ENCODE results near the gene LBP. TPM values are rescaled to one million over a fixed set of nuclear protein-coding genes. Genes with fewer than 3 reads are reported as not detected.
"Not testable (repeated sequence)": the region's sequence is repeated elsewhere in the genome, so short reads cannot be mapped to it uniquely, and the experiment has no call there.

LBP gene
- total RNA-seq, 1 donor = not detected

DNA sequence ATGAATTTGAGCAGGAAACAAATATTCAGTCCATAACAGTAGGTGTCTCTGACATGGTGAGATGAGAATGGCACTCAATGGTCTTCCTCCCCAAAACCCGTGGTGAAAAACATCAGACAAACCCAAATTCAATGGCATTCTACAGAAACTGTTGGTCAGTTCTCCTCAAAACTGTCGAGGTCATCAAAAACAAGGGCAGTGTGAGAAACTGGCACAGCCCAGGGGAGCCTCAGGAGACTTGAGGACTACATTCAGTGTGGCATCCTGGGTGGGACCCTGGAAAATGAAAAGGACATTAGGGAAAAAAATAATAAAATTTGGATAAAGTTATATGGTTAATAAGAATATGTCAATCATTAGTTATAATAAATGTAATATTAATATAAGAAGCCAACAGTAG lies 40.6 kb downstream of the LBP start:
- no peak overlapping the region for H3K4me3 ChIP-seq (ENCODE audit: low read depth, low read length)
- no peak for DNase-seq (ENCODE audit: low read depth)
- TF ChIP-seq, protein P1, sequence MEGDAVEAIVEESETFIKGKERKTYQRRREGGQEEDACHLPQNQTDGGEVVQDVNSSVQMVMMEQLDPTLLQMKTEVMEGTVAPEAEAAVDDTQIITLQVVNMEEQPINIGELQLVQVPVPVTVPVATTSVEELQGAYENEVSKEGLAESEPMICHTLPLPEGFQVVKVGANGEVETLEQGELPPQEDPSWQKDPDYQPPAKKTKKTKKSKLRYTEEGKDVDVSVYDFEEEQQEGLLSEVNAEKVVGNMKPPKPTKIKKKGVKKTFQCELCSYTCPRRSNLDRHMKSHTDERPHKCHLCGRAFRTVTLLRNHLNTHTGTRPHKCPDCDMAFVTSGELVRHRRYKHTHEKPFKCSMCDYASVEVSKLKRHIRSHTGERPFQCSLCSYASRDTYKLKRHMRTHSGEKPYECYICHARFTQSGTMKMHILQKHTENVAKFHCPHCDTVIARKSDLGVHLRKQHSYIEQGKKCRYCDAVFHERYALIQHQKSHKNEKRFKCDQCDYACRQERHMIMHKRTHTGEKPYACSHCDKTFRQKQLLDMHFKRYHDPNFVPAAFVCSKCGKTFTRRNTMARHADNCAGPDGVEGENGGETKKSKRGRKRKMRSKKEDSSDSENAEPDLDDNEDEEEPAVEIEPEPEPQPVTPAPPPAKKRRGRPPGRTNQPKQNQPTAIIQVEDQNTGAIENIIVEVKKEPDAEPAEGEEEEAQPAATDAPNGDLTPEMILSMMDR (IDR thresholded peaks at IDR 0.05; ENCODE audit: insufficient read depth, low read length) = no peak

DNA sequence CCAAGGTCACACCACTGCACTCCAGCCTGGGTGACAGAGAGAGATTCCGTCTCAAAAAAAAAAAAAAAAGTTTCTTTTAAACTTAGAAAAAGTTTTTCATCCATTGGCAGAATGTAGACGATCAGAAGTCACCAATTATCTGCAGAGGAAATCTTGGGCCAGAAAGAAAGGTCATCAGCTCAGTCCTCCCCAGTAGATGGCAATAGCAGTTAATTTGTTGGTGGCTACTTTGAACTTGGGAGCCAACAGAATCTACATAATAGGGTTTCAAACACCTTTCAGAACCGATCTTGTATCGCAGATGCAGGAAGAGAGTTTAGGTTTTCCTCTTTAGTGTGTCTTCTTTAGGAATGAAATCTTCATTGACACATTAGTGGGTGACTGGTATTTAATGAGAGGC lies 41.7 kb downstream of the LBP start:
- no peak for DNase-seq (ENCODE audit: low read depth)
- H3K4me3 ChIP-seq (ENCODE audit: low read depth, low read length) = no peak overlapping the region
- TF ChIP-seq, protein P1 (IDR thresholded peaks at IDR 0.05; ENCODE audit: insufficient read depth, low read length) = no peak

DNA sequence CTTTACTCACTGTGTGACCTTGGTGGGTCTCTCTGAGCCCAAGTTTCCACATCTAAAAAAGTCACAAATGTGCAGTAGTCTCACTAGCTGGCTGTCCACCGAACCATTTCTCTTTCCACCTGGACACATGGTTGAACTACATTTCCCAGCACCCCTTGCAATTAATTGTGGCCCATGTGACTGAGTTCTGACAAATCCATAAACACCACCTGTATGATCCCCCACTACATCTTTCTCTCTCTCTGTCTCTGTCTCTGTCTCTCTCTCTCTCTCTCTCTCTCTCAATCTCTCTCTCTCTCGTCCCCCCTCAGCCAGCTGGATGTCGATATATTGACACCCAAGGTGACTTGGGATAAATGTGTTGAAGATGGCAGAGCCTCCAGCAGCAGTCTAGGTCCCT lies 46.1 kb downstream of the LBP start:
- H3K4me3 ChIP-seq (ENCODE audit: low read depth, low read length) = no peak overlapping the region
- TF ChIP-seq, protein P1 (IDR thresholded peaks at IDR 0.05; ENCODE audit: insufficient read depth, low read length) = no peak
- DNase-seq (ENCODE audit: low read depth) = no peak

DNA sequence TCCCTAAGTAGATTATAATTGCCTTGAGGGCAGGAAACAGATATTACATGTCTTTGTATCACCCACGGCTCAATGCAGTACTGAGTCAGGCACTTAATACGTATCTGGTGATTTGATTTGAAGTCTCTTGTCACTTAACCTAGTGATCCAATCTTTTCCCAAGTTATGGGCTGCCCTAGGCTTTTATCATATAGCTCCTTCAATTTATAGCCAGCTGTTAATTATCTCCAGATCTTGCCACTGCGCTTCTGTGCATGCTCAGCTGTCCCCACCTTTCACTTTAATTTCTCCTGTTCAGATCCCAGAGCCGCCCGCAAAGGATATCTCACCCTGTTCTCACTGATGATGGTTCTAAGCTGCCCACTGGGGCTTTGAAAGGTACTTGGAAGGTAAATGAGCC lies 47.0 kb downstream of the LBP start:
- TF ChIP-seq, protein P1 (IDR thresholded peaks at IDR 0.05; ENCODE audit: insufficient read depth, low read length) = no peak
- no peak overlapping the region for H3K4me3 ChIP-seq (ENCODE audit: low read depth, low read length)
- DNase-seq (ENCODE audit: low read depth) = no peak

DNA sequence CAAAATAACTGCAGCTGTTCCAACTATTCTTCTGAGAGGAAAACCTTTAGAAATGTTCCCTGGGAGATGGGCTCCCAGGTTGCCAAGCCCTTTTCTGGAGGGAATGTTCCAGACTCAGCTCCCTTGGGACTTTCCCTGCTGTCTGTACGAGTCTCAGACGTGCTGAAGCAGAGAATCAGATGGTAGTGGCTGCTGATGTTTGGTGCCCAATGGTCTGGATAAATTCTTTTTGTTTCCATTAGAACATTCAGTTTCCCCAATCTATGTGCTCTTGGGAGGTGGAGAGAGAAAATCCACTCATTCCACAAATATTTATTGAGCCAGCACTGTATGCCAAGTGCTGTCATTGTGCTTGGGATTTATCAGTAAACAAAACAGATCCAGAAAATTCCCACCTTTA lies 48.9 kb downstream of the LBP start:
- peak; percentile 41 for DNase-seq (ENCODE audit: low read depth)
- TF ChIP-seq, protein P1 (IDR thresholded peaks at IDR 0.05; ENCODE audit: insufficient read depth, low read length) = no peak

DNA sequence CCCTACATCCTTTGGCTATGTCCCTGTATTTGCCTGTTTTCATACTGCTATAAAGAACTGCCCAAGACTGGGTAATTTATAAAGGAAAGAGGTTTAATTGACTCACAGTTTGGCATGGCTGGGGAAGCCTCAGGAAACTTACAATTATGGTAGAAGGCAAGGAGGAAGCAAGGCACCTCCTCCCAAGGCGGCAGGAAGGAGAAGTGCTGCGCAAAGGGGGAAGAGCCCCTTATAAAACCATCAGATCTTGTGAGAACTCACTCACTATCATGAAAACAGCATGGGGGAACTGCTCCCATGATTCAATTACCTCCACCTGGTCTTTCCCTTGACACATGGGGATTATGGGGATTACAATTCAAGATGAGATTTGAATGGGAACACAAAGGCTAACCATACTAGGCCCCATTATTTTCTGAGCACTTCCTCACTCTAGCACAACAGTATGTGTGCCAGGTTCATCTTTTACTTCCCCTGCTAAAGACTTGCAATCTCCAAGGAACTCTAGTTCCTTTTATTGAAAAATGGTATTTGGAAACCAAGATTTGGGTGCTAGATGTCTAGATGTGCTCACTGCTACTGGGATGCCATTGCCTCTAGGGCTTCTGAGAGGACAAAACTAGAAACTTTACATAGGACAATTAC lies 49.6 kb downstream of the LBP start:
- not testable (repeated sequence) for DNase-seq (ENCODE audit: low read depth); H3K4me3 ChIP-seq (ENCODE audit: low read depth, low read length)

More for the DNA sequence above, 48.9 kb downstream of the LBP start:
- H3K4me3 ChIP-seq (ENCODE audit: low read depth, low read length) = no peak overlapping the region

DNA sequence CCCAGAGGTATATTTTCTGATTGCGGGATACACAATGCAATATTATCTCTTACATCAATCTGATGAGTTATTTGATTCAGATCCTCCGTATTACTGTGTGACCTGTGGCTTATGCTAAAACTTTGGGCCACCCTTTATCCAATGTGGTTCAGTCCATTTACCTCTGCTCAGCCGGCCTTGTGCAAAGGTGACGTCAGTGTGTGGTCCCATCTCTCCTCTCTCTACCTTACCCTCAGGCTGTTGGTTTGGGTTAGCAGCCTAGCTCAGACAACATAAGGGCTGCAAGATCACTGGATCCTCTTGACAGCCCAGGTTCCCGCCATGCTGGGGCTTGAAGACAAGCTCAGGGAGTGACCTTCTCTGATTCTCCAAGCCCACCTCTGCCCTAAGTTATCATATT lies 55.8 kb downstream of the LBP start:
- no peak for DNase-seq (ENCODE audit: low read depth)
- TF ChIP-seq, protein P1 (IDR thresholded peaks at IDR 0.05; ENCODE audit: insufficient read depth, low read length) = no peak

More for the DNA sequence above, 55.8 kb downstream of the LBP start:
- H3K4me3 ChIP-seq (ENCODE audit: low read depth, low read length) = no peak overlapping the region
